DOHH2 (cell line): ENCODE measurements around the gene SPAG16.

Source experiments
- EZH2phosphoT487 ChIP-seq: fragments of 200-600 bp; sonication (generic); IDR thresholded peaks from 2 replicates; pipeline ENCODE4 v1.6.1; 2017; ENCODE audit warnings: borderline replicate concordance, mild to moderate bottlenecking, antibody characterized with exemption, low read length, moderate library complexity, mixed read lengths
- TF ChIP-seq, protein P1 (sequence below): fragments of 200-600 bp; sonication (generic); IDR thresholded peaks from one replicate; pipeline ENCODE4 v1.5.1; 2014; ENCODE audit warnings: antibody characterized with exemption, mild to moderate bottlenecking, low read depth, low read length; ENCODE audit not compliant: poor library complexity, severe bottlenecking

DNA sequence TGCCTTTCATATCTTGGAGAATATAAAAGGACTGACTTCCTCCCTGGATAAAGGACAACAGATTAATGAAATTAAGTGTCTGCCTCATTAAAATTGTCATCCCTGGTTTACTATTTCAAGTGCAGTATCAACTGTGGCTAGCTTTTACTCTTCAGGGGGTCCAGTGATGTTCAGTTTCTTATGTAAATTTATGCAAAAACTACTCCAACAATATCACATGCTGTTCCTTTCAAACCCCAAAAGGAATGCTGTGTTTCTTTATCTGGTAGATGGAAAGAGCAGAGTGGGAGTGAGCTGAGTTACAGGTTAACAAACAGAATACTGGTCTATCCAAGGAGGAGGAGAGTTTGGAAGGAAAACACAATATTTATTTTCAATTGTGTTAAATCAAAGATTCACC is 842.9 kb downstream of the SPAG16 start:
- TF ChIP-seq, protein P1, sequence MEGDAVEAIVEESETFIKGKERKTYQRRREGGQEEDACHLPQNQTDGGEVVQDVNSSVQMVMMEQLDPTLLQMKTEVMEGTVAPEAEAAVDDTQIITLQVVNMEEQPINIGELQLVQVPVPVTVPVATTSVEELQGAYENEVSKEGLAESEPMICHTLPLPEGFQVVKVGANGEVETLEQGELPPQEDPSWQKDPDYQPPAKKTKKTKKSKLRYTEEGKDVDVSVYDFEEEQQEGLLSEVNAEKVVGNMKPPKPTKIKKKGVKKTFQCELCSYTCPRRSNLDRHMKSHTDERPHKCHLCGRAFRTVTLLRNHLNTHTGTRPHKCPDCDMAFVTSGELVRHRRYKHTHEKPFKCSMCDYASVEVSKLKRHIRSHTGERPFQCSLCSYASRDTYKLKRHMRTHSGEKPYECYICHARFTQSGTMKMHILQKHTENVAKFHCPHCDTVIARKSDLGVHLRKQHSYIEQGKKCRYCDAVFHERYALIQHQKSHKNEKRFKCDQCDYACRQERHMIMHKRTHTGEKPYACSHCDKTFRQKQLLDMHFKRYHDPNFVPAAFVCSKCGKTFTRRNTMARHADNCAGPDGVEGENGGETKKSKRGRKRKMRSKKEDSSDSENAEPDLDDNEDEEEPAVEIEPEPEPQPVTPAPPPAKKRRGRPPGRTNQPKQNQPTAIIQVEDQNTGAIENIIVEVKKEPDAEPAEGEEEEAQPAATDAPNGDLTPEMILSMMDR, result no peak
- TF ChIP-seq EZH2phosphoT487, result no peak
